Kidney epithelial cell (primary cell): ENCODE measurements around the gene MLLT6. TPM values are rescaled to one million over a fixed set of nuclear protein-coding genes. Genes with fewer than 3 reads are reported as not detected.

Experiments
- DNase-seq: peaks from one replicate; pipeline ENCODE4 v3.0.0-alpha.2; 2010; ENCODE audit warnings: low read depth
- H3K27me3 ChIP-seq: 2 replicates; pipeline ENCODE4 v1.6.0; 2011; ENCODE audit warnings: low read length; ENCODE audit not compliant: control insufficient read depth, insufficient read depth
- H3K36me3 ChIP-seq: 2 replicates; pipeline ENCODE4 v1.5.1; 2011; ENCODE audit warnings: low read length; ENCODE audit not compliant: control insufficient read depth, insufficient read depth
- H3K4me3 ChIP-seq: 2 replicates; pipeline ENCODE4 v1.5.1; 2011; ENCODE audit warnings: low read depth, mild to moderate bottlenecking, control low read depth, low read length
- total RNA-seq: library from RNA; depleted of rRNA; stranded (reverse); fragments of >200 nt; gene quantifications from 2 replicates; pipeline ENCODE4 v1.2.3, GENCODE V29; 2015
- TF ChIP-seq, protein P1 (sequence below): IDR thresholded peaks from 2 replicates; pipeline ENCODE4 v1.5.1; 2011; ENCODE audit warnings: mild to moderate bottlenecking, moderate library complexity, low read length, control low read depth, inconsistent platforms; ENCODE audit not compliant: insufficient read depth, poor library complexity, severe bottlenecking

MLLT6 gene
- total RNA-seq, 1 donor from 2014 or later = 42.7 TPM

DNA sequence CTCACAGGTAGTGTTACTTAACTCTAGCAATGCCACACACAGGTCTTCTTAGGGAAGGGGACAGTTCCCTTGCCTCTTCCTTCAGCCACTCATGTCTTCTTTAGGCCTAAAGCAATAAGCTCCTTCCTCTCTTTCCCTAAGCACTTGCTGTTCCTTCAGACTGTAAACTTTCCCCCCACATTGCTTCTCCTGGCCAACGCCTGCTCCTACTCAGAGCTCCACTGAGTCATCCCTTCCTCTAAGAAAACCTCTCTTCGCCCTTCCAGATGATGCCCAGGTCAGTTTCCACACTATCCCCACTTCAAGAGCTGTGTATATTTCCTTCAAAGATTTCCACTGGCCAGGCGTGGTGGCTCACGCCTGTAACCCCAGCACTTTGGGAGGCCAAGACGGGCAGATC, 17.8 kb upstream of the MLLT6 start:
- DNase-seq = no peak
- Histone ChIP-seq H3K36me3 (no peaks in the 10 kb centered on the region), H3K4me3 (no peak overlapping the region), H3K27me3 (no peaks in the 10 kb centered on the region)
- TF ChIP-seq, protein P1, sequence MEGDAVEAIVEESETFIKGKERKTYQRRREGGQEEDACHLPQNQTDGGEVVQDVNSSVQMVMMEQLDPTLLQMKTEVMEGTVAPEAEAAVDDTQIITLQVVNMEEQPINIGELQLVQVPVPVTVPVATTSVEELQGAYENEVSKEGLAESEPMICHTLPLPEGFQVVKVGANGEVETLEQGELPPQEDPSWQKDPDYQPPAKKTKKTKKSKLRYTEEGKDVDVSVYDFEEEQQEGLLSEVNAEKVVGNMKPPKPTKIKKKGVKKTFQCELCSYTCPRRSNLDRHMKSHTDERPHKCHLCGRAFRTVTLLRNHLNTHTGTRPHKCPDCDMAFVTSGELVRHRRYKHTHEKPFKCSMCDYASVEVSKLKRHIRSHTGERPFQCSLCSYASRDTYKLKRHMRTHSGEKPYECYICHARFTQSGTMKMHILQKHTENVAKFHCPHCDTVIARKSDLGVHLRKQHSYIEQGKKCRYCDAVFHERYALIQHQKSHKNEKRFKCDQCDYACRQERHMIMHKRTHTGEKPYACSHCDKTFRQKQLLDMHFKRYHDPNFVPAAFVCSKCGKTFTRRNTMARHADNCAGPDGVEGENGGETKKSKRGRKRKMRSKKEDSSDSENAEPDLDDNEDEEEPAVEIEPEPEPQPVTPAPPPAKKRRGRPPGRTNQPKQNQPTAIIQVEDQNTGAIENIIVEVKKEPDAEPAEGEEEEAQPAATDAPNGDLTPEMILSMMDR = no peak

DNA sequence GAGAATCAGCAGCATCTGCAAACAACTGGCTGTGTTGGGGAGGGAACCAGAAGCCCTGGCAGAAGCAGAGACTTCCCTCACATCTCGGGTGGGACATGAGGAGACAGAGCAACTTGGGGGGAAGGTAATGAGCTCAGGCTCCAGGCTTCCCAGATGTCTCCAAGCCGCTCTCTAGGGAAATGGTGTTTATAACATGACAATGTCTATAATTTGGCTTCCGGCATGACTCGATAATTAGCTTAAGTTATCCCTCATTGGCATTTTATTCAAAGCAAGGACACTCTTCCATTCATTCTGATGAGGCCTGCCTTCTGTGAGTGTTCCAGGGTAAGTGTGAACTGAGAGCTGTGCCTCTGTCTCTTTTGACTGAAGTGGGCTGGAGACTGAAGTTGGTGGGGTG, 14.7 kb upstream of the MLLT6 start:
- Histone ChIP-seq H3K36me3 (no peaks in the 10 kb centered on the region), H3K27me3 (no peaks in the 10 kb centered on the region), H3K4me3 (no peak overlapping the region)
- no peak for DNase-seq
- TF ChIP-seq, protein P1 = no peak

DNA sequence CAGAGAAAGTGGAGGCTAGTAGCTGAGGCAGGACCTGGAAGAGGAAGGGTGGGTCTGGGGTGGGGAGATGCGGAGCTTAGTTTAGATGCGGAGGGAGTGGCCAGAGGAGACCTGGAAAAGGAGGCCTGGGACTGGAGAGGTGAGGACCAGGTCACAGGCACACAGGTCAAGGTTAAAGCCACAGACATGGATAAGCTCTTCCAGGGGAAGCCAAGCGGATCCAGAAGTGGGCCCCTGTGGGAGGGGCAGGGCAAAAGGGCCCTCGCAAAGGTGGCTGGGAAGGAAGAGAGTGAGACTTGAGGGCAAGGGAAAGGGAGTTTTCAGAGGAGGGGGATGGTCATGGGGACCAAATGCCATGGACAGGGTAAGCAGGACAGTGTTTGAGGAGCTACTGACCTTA, 13.9 kb upstream of the MLLT6 start:
- TF ChIP-seq, protein P1 = no peak
- no peak for DNase-seq
- H3K36me3 ChIP-seq = no peaks in the 10 kb centered on the region
- no peak overlapping the region for H3K4me3 ChIP-seq
- no peaks in the 10 kb centered on the region for H3K27me3 ChIP-seq

DNA sequence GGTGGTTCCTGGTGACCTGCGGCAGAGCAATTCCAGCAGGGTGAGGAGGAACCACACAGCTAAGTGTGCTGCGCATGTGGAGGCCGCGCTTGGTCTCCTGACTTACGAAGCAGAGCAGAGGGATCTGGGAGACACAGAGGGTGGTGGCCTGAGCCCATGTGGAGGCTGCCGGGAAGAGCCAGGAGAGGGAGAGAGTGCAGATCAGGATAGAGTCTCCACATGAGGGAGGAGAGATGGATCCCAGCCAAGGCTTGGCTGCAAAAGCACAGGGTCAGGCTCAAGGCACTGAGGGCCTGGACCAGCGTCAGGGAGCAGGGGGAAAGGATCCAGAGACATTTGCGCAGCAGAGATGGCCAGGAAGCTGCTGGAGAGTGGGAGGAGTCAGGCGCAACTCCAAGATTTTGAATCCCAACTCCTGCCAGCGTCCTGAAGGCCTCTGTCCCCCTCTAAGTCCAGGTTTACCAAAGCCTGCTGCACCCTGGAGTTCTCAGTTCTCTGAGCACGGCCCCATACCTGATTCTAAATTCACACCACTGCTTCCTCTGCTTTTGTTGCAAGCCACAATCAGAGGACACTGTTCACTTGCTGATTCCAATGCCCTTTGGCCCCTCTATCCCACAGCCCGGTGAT, 11.3 kb upstream of the MLLT6 start:
- no peaks in the 10 kb centered on the region for H3K27me3 ChIP-seq
- TF ChIP-seq, protein P1 = no peak
- no peak overlapping the region for H3K4me3 ChIP-seq
- DNase-seq = no peak
- no peaks in the 10 kb centered on the region for H3K36me3 ChIP-seq

DNA sequence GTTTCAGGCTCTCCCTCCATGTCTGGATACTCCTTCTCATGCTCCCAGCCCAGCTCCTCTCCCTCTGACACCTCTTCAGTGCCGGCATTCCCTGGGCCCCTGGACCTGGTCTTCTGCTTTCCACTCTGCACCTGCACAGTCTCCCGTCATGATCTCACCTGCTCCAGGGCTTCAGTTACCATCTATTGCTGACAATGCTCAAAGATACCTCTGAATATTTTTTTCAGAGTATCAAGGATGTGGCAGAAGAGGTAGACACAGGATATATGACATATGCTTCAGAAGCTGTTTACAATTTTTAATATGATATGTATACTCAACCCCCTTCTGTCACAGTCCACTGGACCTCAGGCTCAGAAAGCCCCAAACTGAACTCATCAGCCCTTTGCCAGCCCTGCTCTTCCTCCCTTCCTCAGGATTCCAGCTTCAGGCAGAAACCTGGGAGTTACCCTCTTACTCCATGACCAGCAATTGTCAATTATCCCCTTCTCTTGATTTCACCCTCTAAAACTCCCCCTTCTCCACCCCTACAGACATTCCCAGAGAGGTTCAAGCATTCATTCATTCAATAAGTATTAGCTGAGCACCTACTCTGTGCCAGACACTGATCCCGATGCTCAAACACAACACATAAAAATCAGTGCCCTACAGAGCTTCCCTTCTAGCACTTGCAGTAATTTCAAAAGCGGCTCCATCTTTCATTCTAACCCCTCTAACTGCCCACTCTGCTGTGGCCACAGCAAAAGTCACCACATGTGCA, 7.8 kb upstream of the MLLT6 start:
- TF ChIP-seq, protein P1 = no peak
- H3K27me3 ChIP-seq = no peaks in the 10 kb centered on the region
- no peak overlapping the region for H3K4me3 ChIP-seq
- no peak for DNase-seq
- no peaks in the 10 kb centered on the region for H3K36me3 ChIP-seq
